Thymus (tissue), 11 donors: Measurements from ENCODE around the gene RIPK1. TPM values are rescaled to one million over a fixed set of nuclear protein-coding genes. Genes with fewer than 3 reads are reported as not detected.
A peak's percentile ranks its signal among the peaks of the same experiment; 100 is the strongest.
"Not testable (repeated sequence)": the region's sequence is repeated elsewhere in the genome, so short reads cannot be mapped to it uniquely, and the experiment has no call there.

Source experiments
- DNase-seq, 9 donors: peaks; one replicate each; pipeline ENCODE4 v3.0.0-alpha.2; 2013; ENCODE audit warnings: low spot score in 9 of 9, low read depth in 6 of 9, missing footprints in 1 of 9
- H3K27ac ChIP-seq, 2 donors: one replicate each; pipeline ENCODE4 v1.5.1; 2013; ENCODE audit warnings: control low read depth in 1 of 2, low read depth in 1 of 2, low read length in 1 of 2, mild to moderate bottlenecking in 1 of 2, moderate library complexity in 1 of 2
- H3K27me3 ChIP-seq, 2 donors: one replicate each; pipeline ENCODE4 v1.5.1; 2013; ENCODE audit warnings: low read length in 1 of 2; ENCODE audit not compliant: control insufficient read depth in 2 of 2, insufficient read depth in 1 of 2
- H3K36me3 ChIP-seq, 2 donors: one replicate each; pipeline ENCODE4 v1.5.1; 2013; ENCODE audit warnings: low read length in 1 of 2, mild to moderate bottlenecking in 1 of 2, moderate library complexity in 1 of 2; ENCODE audit not compliant: control insufficient read depth in 2 of 2, insufficient read depth in 2 of 2
- H3K4me1 ChIP-seq, 2 donors: one replicate each; pipeline ENCODE4 v1.5.1; 2013; ENCODE audit warnings: low read length in 2 of 2; ENCODE audit not compliant: control insufficient read depth in 2 of 2, insufficient read depth in 2 of 2
- H3K4me3 ChIP-seq, 2 donors: one replicate each; pipeline ENCODE4 v1.5.1; 2013; ENCODE audit warnings: low read length in 2 of 2, control low read depth in 1 of 2, mild to moderate bottlenecking in 1 of 2
- H3K9me3 ChIP-seq, 2 donors: one replicate each; pipeline ENCODE4 v1.5.1; 2013; ENCODE audit warnings: low read length in 1 of 2, mild to moderate bottlenecking in 1 of 2; ENCODE audit not compliant: control insufficient read depth in 2 of 2, insufficient read depth in 1 of 2
- WGBS: extraction: QIAGEN DNeasy Blood & Tissue Kit; methylation state at CpG from one replicate; pipeline ENCODE4 v1.1.7; 2013; 5-methylcytosine and 5-hydroxymethylcytosine counted together
- polyA plus RNA-seq: library from polyadenylated mRNA; stranded (reverse); fragments of 200-250 nt; gene quantifications from one replicate; pipeline ENCODE4 v1.2.3, GENCODE V29; 2013
- total RNA-seq: library from RNA; stranded (reverse); fragments of 120-200 nt; gene quantifications from one replicate; pipeline ENCODE4 v1.2.4, GENCODE V29; 2013
- donor health status: healthy.

Gene RIPK1
- total and polyA plus RNA-seq, 2 donors = 15.5 to 25.2 TPM

DNA sequence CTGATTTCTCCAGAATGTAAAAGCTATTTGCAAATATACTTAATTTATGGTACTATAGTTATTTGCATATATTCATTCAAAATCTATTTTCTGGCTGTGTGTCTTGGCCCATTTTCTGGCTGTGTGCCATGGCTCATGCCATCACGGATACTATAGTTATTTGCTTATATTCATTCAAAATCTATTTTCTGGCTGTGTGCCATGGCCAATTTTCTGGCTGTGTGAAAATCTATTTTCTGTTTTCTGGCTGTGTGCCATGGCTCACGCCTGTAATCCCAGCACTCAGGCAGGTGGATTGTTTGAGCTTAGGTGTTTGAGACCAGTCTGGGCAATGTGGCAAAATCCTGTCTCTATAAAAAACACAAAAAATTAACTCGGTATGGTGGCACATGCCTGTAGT, 28.9 kb upstream of the RIPK1 start:
- H3K27ac ChIP-seq = no peak overlapping the region
- no peak for DNase-seq
- no peaks in the 10 kb centered on the region for H3K9me3 ChIP-seq
- H3K4me3 ChIP-seq = no peak overlapping the region
- no peaks in the 10 kb centered on the region for H3K27me3 ChIP-seq
- H3K4me1 ChIP-seq = no peaks in the 10 kb centered on the region
- H3K36me3 ChIP-seq = no peaks in the 10 kb centered on the region
- 90% methylated on average over 3 of the region's 3 CpGs for whole genome bisulfite sequencing

DNA sequence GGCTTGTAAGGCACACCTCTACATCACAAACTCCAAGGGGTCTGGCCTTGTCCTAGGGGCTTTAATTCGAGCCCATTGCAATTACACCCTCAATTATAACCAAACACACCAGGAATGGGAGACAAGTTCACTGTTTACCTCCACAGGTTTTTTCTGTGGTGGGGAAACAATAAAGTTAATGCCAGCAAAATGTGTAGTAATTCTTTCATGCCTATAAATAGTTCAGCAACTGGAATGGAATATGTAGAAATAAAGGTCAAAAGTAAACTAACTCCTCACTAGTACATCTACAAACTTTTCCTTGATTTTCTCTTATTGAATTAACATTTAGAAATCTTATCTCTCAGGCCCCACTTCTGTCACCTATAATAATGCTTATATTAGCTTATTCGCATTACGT, 27.1 kb upstream of the RIPK1 start:
- H3K27ac ChIP-seq = no peak overlapping the region
- no peaks in the 10 kb centered on the region for H3K27me3 ChIP-seq
- DNase-seq = no peak
- 98% methylated on average over 3 of the region's 3 CpGs for WGBS
- no peaks in the 10 kb centered on the region for H3K9me3 ChIP-seq
- H3K36me3 ChIP-seq = no peaks in the 10 kb centered on the region
- H3K4me3 ChIP-seq = no peak overlapping the region
- H3K4me1 ChIP-seq = no peaks in the 10 kb centered on the region

DNA sequence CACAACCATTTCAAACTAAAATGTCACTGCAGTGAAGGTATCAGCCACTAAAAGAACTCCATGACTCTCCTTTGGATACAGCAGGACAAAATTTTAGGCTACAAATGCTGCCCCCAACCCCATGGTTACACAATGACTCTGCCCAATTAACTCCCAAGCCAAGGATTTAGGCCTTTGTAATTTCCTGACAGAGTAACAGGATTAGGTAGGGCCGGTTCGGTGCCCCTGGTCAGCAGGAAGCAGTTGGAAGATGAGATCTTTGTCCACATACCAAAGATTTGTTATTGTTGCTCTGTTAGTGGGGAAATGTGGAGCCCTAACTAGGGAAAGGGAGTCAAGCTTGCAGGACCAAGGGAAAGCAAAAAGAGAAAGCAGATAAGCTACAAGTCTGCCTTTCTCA, 26.7 kb upstream of the RIPK1 start:
- H3K36me3 ChIP-seq = no peaks in the 10 kb centered on the region
- WGBS = 98% methylated on average over 2 of the region's 2 CpGs
- H3K27me3 ChIP-seq = no peaks in the 10 kb centered on the region

DNA sequence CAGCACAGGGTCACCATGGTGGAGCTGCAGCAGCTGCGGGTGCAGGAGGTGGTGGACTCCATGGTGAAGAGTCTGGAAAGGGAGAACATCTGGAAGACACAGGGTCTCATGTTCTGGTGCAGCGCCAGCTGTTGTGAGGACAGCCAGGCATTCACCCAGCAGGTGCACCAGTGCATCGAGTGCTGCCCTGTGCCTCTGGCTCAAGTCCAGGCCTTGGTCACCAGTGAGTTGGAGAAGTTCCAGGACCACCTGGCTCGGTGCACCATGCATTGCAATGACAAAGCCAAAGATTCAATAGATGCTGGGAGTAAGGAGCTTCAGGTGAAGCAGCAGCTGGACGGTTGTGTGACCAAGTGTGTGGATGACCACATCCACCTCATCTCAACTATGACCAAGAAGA, 22.9 kb upstream of the RIPK1 start:
- no peaks in the 10 kb centered on the region for H3K36me3 ChIP-seq
- H3K4me1 ChIP-seq = no peaks in the 10 kb centered on the region
- H3K9me3 ChIP-seq = no peaks in the 10 kb centered on the region
- H3K27ac ChIP-seq = no peak overlapping the region
- H3K27me3 ChIP-seq = no peaks in the 10 kb centered on the region
- H3K4me3 ChIP-seq = no peak overlapping the region
- no peak for DNase-seq
- 78% methylated on average over 5 of the region's 5 CpGs for WGBS

More for the DNA sequence above, 26.7 kb upstream of the RIPK1 start:
- Histone ChIP-seq H3K27ac (no peak overlapping the region), H3K4me3 (no peak overlapping the region), H3K4me1 (no peaks in the 10 kb centered on the region), H3K9me3 (no peaks in the 10 kb centered on the region)
- DNase-seq = no peak

DNA sequence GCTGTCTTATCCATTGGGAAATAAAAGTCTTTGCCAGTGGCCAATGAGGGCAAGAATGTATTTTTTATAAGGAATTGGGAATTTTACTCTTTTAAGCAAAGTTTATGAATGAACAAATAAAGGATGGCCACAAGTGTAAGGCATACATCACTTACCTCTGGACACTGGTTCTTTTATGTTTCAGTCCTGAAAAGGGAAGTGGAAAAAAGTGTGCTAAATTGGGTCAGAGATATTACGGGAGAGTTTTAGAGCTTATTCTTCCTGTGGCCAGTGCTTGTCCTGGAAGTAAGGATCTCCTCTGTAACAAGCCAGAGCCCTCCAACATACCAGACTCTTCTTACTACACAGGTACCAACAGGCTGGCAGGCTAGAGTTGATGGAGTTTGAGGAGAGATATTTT, 22.5 kb upstream of the RIPK1 start:
- DNase-seq = no peak
- H3K4me1 ChIP-seq = no peaks in the 10 kb centered on the region
- 86% methylated on average over 1 of the region's 1 CpG for WGBS
- no peak overlapping the region for H3K4me3 ChIP-seq
- no peak overlapping the region for H3K27ac ChIP-seq
- no peaks in the 10 kb centered on the region for H3K36me3 ChIP-seq
- no peaks in the 10 kb centered on the region for H3K9me3 ChIP-seq
- H3K27me3 ChIP-seq = no peaks in the 10 kb centered on the region

DNA sequence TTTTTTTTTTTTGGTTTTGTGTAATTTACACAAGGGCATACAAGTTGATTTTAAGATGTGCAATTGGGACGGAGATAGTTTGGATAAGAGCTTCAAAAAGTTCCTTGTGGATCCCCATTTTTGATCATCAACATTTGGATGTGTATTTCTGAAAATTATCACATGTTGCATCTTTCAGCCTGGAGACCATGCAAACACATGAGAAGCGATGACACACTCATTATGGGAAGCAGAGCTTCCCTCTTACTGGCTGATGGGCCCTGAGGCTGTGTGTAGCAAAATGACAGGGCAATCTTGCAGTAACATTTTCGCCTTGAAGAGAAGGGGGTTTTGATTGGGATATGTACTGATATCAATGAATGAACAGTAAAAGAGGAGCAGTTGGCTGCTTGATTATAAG, 22.0 kb upstream of the RIPK1 start:
- Histone ChIP-seq H3K27me3 (no peaks in the 10 kb centered on the region), H3K27ac (no peak overlapping the region), H3K36me3 (no peaks in the 10 kb centered on the region), H3K4me1 (no peaks in the 10 kb centered on the region), H3K4me3 (no peak overlapping the region), H3K9me3 (no peaks in the 10 kb centered on the region)
- no peak for DNase-seq
- 96% methylated on average over 3 of the region's 3 CpGs for WGBS

DNA sequence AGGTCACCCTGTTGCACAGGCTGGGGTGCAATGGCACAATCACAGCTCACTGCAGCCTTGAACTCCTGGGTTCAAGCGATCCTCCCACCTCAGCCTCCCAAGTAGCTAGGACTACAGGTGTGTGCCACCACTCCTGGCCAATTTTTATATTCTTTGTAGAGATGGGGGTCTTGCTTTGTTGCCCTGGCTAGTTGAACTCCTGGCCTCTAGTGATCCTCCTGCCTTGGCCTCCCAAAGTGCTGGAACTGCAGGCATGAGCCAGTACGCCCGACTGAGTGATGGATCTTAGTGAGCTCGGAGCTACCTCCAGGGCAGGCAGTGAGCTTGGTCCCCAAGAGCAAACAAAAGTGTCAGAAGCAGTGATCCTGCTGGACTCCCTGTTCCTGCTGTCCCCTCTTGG, 20.3 kb upstream of the RIPK1 start:
- not testable (repeated sequence) for H3K9me3 ChIP-seq, H3K27me3 ChIP-seq, H3K36me3 ChIP-seq, H3K4me1 ChIP-seq, DNase-seq, H3K27ac ChIP-seq, H3K4me3 ChIP-seq
- 88% methylated on average over 4 of the region's 4 CpGs for WGBS

DNA sequence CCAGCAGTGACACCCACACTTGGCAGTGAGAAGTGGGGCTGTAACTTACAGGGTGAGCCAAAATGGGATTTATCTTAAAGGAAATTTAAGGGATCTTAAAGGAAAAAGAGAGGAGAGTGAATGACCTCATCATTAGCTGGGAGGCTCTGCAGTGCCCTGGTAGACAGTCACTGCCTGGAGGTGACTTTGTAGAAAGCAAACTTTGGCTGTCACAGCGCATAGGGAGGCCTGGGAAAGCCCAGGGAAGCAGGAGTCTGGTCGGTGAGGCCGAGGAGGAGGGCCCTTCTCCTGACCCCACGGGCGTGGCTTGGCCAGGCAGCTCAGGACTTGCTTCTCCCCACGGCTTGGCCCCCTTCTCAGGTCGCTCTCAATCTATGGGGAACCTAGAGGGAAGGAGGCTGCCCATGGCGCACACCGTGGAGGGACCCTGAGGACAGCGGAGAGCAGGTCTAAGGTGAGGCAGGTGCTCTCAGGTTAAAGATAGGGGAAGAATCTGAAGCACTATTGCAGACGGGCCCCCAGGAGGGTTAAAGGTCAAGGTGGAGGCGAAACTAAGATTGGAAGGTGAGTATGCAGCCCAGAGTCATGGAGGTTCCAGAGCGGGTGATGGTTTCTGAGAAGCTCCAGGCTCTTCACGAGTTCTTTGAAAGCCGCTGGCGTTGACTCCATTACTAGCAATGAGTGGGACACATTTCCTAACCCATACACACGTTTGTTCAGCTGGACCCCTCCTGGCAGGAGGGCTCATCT, 15.6 kb upstream of the RIPK1 start:
- H3K4me1 ChIP-seq = peaks cover 5 to 14% of the 10 kb centered on the region in 2 donors
- WGBS = 92% methylated on average over 17 of the region's 17 CpGs
- DNase-seq = no peak
- H3K9me3 ChIP-seq = no peaks in the 10 kb centered on the region
- H3K4me3 ChIP-seq = peak overlapping the region in 1 of 2 donors; percentile 53
- no peak overlapping the region for H3K27ac ChIP-seq
- peaks cover 4 to 10% of the 10 kb centered on the region in 2 donors for H3K27me3 ChIP-seq
- H3K36me3 ChIP-seq = no peaks in the 10 kb centered on the region

DNA sequence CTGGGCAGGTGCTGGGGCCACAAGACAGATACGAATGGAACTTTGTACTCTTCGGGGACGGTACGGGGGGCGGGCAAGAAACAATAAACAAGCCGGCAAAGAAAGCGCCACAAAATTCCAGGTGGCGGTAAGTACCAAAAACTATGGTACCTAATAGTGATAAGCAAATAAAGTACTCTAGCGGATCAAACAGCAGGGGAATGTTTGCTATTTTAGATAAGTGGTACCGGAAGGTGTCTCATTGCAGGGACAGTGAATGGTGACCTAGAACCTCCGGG, 15.1 kb upstream of the RIPK1 start:
- 79% methylated on average over 11 of the region's 11 CpGs for WGBS
- Histone ChIP-seq H3K4me3 (peak overlapping the region; percentile 52 to 53), H3K9me3 (no peaks in the 10 kb centered on the region), H3K27ac (no peak overlapping the region), H3K27me3 (peaks cover 4 to 10% of the 10 kb centered on the region in 2 donors), H3K4me1 (peaks cover 5 to 14% of the 10 kb centered on the region in 2 donors), H3K36me3 (no peaks in the 10 kb centered on the region)
- no peak for DNase-seq
